Stimulated activated CD4-positive, alpha-beta T cell treated with anti-CD3 and anti-CD28 coated beads, Interleukin-15, amount 100 ng/mL, for 48 hours (primary cell): ENCODE data around the gene EIF6.
"Not testable (repeated sequence)": the region's sequence is repeated elsewhere in the genome, so short reads cannot be mapped to it uniquely, and the experiment has no call there.

Experiments used
- DNase-seq, 2 donors: peaks; one replicate each; pipeline ENCODE4 v3.0.0-alpha.2; 2020; ENCODE audit warnings: low read depth in 2 of 2

EIF6 gene

DNA sequence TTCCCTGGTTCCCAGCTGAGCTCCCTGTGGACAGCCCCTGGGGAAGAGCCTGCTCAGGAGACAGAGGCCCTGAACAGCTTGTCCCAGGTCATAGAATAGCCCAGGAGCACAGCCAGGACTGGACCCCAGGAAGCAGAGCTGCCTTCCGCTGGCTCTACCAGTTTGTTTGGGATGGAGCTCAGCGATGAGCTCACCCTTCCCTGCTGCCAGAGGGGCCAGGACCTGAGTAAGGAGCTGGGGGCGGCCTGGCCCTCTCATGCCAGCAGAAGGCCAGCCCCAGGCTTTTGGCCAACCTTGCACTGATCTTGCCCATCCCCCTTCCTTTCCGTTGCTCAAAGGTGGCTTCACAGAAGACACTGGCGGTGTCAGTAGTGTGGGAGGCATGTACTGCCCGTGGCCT is 24.1 kb downstream of the EIF6 start:
- no peak for DNase-seq

DNA sequence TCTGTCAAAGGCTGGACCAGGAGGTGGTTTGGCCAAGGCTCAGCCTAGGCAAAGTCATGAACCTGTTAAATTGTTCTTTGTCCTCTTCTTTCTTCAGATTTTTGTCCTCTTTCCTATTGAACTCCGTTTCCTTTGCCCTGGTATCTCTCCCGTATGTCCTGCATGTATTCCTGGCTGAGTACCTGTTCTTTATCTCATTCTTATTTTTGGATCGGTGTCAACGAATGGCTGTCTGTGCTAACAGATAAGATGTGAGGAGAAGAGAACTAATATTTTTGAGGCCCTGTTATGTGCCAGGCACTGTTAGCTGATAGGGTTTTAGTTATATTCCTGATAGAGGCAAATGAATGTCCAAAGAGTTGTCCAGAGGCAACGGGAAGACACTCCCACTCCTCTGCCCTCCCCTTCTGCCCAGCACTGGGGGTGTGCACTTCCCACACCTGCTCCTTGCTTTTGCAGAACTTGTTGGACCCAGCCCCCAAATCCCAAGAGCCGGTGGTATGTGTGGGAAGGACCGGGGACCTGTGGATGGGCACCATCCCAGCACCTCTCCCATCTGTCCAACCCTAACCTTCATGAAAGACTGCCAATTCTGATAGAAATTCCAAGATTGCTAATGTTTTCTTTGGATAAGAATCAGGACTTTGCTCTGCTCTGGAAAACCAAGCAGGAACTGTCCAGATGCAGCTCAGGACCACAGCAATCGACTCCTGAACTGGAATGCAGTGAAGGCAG is 27.2 kb downstream of the EIF6 start:
- no peak for DNase-seq

DNA sequence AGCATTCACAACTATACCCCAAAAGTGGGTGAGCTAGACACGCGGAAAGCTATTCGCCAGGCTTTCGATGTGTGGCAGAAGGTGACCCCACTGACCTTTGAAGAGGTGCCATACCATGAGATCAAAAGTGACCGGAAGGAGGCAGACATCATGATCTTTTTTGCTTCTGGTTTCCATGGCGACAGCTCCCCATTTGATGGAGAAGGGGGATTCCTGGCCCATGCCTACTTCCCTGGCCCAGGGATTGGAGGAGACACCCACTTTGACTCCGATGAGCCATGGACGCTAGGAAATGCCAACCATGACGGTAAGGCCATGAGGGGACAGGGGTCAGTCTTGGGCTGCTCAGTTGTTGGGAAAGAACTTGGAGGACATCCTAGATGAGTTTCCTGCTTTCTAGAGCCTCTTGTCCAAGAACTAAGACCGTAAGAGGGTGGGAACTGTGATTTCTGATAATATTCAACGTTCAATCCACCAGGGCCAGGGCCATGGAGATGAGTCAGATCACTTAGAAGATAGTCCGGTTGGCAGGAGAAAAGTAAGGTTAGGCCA is 30.0 kb downstream of the EIF6 start:
- DNase-seq, result no peak

DNA sequence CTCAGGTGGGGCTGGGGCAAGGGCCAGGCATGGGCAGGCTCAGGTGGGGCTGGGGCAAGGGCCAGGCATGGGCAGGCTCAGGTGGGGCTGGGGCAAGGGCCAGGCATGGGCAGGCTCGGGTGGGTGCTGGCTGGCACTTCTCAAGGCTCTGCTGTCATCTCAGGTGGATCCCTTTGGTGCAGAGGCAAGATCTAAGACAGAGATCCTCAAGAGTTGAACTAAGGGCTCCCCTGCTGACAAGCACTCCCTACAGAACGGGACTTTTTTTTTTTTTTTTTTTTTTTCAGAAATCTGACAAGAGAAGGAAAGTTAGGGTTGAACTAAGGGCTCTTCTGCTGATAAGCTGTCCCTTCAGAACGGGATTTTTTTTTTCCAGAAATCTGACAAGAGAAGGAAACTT is 31.6 kb downstream of the EIF6 start:
- no peak for DNase-seq

DNA sequence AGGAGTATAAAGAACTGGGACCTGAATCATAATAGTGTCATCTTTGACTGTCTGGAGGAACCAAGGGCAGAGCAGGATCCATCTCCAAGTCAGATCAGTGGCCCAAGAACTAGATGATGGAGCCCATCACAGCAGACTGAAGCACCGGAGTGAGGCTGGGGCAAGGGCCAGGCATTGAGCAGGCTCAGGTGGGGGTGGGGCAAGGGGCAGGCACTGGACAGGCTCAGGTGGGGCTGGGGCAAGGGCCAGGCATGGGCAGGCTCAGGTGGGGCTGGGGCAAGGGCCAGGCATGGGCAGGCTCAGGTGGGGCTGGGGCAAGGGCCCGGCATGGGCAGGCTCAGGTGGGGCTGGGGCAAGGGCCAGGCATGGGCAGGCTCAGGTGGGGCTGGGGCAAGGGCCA is 32.0 kb downstream of the EIF6 start:
- not testable (repeated sequence) for DNase-seq

DNA sequence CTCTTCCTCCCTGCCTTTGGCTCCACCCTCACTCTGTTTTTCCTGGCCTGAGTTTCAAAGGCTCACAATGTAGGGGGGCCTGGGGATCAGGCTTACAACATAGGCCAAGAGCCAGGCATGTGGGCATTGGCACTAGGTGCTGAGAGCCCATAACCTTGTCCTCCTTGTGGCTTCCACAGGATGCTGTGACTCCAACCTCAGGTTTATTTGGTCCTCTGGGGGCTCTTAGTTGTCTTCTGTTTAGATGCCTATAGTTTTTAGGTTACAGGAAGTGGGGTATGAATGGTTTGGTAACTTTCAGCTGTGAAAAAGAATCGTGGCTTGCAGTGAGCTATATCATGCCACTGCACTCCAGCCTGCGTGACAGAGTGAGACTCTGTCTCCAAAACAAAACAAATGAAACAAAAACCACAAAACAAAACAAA is 32.5 kb downstream of the EIF6 start:
- DNase-seq, result no peak

DNA sequence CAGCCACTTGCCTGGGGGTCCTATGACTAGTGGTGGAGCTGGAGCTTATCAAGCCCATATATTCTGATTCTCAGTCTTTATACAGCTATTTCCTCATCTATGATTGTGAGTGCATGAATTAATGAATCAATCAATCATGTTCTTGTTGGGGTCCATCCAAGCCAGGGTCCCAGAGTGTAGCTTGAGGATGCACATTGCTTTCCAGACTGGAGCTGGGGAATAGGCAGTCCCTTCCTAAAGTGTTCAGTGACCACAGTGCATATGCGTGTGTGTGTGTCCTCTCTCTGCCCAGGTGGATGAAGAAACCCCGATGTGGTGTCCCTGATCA is 33.0 kb downstream of the EIF6 start:
- no peak for DNase-seq

DNA sequence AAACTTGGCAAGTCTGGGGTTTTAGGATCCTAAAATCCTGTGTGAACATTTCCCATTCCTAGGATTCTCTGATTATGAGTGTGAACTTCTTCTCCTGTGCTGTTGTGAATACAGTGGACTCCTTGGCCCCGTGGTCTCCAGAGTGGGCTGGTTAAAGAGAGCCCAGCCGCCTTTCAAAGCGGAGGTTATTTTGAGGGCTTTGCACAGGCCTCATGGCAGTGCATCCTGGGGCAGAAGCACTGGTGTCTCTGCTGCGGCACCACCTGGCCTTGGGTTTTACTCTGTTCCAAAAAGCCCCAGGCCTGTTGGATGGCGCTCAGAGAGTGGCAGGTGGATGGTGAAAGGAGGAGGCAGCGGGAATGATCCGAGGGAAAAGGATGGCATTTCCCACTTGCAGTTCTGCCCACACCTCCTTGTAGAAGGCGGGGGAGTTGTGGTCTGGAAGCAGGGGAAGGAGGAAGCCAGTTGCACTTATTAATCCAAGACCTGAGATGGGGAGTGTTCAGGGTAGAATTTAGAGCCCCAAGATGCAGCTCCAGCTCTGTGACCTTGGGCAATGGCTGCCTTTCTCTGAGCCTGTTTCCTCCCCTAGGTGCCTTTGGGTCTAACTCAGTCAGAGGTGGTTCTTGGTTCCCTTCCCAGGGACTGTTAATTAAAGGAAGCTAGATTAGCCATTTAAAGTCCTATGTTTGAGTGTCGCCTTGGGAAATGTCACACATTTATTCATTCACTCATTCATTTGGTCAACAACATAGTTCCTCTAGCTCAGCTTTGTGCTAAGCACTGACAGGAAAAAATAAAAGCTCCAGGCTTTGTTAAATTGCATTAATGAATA is 35.7 kb downstream of the EIF6 start:
- DNase-seq, result no peak

DNA sequence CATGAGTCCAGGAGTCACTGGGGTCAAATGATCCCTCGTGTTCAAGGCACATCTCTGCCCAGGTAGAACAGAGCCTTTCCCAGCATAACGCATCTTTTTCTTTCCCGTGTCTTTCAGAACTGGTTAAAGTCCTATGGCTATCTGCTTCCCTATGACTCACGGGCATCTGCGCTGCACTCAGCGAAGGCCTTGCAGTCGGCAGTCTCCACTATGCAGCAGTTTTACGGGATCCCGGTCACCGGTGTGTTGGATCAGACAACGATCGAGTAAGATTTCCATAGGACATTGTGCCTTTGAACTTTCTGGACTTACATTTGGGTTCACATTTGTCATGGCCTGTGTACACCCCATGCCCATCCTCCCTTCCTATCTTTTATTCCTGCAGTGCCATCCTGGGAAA is 37.8 kb downstream of the EIF6 start:
- no peak for DNase-seq

DNA sequence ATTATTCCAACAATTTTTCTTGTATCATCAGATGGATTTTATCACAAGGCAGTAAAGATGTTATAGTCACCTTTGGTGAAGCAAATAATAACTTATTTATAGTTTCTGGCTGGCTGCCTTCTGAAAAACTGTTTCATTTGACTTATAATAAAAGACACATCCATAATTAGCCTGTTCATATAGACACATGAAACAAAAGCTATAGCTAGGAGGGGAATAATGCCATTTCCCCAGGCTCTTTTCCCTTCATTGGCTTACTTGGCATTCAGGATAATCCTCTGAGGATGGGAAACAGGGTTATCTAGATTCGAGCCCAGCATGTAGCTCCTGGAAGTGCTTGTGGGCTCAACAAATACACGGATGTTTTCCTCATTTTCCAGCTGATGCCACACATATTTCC is 40.6 kb downstream of the EIF6 start:
- DNase-seq, result no peak

DNA sequence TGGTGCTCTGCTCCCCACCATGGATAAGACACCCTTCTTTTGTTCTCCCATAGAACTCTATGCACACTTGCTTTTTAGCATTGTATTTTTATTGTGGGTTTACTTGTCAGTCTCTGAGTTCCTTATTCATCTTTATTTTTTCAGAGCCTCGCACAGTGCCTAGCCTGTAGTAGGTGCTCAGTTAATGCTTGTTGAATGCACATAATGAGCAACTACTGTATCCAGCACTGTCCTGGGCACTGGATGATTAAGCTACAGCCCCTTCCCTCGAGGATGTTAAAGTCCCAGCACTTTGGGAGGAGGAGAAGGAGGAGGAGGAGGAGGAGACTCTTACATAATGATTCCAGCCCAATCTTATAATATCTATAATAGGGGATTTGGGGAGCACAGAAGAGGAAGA is 41.3 kb downstream of the EIF6 start:
- DNase-seq, result no peak

DNA sequence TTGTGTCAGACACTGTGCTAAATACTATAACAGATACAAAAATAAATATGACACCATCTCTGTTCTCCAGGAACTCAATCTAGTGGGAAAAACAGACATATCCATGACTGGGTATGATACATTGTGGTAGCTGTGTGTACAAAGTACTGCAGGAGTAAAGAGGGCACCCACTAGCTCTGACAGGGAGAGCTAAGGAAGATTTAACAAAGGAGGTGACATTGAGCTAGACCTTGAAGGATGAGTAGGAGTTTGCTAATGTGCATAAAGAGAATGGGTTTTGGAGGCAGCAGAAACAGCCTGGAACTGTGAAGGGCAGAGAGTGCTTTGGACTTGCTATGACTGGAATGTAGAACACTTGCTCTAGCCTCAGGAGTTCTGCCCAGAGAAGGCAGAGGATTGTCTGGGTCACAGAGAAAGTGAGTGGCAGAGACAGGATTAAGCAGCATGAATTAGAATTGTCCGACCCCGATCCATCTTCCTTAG is 43.7 kb downstream of the EIF6 start:
- DNase-seq, result no peak

DNA sequence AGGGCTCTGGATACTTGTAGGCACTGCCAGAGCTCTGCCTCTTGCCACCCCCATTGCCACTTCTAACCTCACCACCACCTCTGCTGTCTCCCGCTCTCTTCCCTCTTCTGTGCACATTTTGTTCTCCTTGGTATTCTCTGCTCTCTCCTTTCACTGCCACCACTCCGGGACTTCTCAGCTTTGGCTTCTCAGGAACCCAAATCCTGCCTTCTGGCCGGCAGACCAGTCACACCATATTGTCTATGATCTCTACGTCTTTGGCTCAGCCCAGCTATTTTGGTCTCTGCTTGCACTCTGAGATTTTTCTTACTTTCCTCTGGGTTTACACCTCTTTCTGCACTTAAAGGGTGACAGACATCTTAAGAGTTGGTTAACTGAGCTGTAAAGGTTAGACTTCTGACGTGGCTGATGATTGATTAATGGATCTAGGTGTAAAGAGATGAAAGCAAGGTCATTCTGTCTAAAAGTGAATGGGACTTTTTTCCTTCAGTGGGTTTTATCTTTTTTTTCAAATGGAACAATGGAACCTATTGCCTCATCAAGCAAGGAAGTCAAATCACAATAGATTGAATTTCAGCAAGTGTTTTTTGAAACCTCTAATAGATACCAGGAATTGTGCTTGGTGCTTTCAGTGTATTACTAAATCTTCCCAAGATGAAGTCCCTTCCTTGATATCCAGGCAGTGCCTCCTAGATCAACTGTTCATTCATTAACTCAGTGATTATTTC is 44.3 kb downstream of the EIF6 start:
- no peak for DNase-seq

DNA sequence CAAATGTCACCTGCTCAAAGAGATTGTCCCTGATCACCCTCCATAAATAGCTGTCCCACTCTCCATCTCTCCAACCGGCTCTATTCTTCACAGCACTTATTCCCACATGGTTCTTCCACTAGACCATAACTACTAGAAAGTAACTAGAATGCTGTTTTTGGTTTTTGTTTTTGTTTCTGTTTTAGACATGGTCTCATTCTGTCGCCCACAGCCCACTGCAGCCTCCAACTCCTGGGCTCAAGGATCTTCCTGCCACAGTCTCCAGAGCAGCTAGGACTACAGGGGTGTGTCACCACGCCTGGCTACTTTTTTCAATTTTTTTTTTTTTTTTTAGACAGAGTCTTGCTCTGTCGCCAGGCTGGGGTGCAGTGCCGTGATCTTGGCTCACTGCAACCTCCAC is 45.8 kb downstream of the EIF6 start:
- DNase-seq, result no peak

DNA sequence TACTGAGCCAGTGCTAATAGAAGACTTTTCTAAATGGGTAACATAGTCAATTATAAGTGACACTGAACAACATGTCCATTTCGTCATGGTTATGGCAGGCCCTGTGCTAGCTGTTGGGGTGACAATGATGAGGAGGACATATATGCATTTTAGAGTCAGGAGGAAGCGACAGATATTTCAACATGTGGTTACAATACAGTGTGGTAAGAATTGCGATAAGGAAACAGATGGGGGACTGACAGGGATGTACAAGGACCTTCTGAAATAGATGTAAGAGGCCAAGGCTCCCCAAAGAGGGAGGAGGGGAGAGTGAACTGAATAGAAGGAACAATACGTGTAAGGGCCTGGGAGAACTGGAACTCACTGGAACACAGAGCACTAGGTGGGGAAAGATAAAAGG is 46.4 kb downstream of the EIF6 start:
- no peak for DNase-seq

DNA sequence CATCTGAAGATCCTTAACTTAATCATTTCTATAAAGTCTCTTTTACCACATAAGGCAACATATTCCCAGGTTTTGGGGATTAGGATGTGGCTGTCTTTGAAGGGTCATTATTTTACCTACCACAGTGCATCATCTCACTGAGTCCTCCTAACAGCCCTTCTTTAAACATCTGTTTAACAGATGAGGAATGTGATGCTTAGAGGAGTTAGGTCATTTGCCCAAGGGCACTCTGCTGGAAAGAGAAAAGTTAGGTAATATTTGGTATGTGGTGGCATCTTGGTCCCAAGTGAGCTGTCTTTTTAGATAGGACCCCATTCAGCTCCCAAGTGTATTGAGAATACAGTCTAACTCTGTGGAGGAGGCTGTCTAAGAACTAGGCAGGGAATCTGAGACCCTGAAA is 47.1 kb downstream of the EIF6 start:
- no peak for DNase-seq

DNA sequence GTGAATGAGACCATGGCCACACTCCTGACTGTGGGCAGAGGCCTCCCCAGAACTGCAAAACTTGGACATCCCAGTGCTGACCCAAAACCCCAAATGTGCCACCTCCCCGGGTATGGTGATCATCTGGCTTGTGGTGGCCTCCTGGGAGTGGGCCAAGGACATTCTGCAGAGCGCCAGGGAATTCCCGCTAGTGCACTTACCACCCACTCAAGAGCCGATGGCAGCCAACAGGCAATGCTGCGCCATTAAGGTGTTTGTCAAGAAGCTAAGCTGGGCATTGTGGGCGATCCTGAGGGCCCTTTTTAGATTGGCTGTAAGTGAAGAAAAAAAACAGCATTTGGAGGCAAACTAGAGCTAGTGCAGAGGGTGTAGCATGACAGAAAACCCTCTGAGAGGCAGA is 48.7 kb downstream of the EIF6 start:
- DNase-seq, result no peak

DNA sequence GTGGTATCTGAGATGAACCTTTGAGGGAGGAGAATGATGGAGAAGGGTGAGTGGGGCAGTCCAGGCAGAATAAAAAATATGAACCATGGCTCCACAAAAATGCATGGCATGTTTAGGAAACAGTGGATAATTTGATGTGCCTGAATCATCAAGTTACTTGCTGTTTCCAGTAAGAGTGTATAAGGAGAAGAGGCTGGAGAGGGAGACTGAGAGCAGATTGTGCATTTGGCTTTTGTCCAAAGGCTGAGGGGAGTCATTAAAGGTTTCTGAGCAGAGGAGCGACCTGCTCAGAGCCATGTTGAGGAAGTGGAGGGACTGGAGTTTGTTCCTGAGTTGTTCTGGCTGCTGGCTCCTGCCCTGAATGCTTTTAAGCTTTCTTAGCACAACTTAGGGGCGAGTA is 52.0 kb downstream of the EIF6 start:
- no peak for DNase-seq
